H1 (cell line): ENCODE results near the gene GPR37. TPM values are rescaled to one million over a fixed set of nuclear protein-coding genes. Genes with fewer than 3 reads are reported as not detected.

Experiments used
- CHD2 ChIP-seq: IDR thresholded peaks from 2 replicates; pipeline ENCODE4 v1.6.1; 2012; ENCODE audit warnings: low read length, improper control_type of control experiment
- CTCF ChIP-seq, 3 experiments: IDR thresholded peaks; 1 replicate in 2 of 3; 2 replicates in 1 of 3; pipeline versions ENCODE4 v1.5.1 to v1.6.1; 2011; ENCODE audit warnings: low read length in 3 of 3, mild to moderate bottlenecking in 3 of 3, inconsistent platforms in 2 of 3, low read depth in 1 of 3, moderate library complexity in 1 of 3; ENCODE audit not compliant: insufficient read depth in 1 of 3; ENCODE audit errors: control extremely low read depth in 1 of 3
- E2F6 ChIP-seq: IDR thresholded peaks from 2 replicates; pipeline ENCODE4 v1.6.1; 2012; ENCODE audit warnings: inconsistent platforms
- EGR1 ChIP-seq: IDR thresholded peaks from 2 replicates; pipeline ENCODE4 v1.6.1; 2011; ENCODE audit warnings: low read depth, low read length, borderline replicate concordance
- GABPA ChIP-seq: IDR thresholded peaks from 2 replicates; pipeline ENCODE4 v1.6.1; 2011; ENCODE audit warnings: mild to moderate bottlenecking, low read length, moderate library complexity, borderline replicate concordance; ENCODE audit not compliant: insufficient read depth
- KDM1A ChIP-seq: fragments of 200-600, 300-600 bp; sonication (generic); IDR thresholded peaks from 2 replicates; pipeline ENCODE4 v1.7.1; 2016; ENCODE audit warnings: mild to moderate bottlenecking, low read length, borderline replicate concordance
- NANOG ChIP-seq: IDR thresholded peaks from 2 replicates; pipeline ENCODE4 v1.6.1; 2011; ENCODE audit warnings: low read length, low read depth, mild to moderate bottlenecking, inconsistent platforms; ENCODE audit not compliant: insufficient read depth, poor library complexity, severe bottlenecking
- SP4 ChIP-seq: IDR thresholded peaks from 2 replicates; pipeline ENCODE4 v1.6.1; 2012; ENCODE audit warnings: low read length, inconsistent platforms
- polyA plus RNA-seq, 7 experiments: library from polyadenylated mRNA; depleted of rRNA in 3 of 7; stranded (reverse) in 5 of 7; unstranded in 2 of 7; fragments of >200 nt in 5 of 7; fragments of 200-250 nt in 2 of 7; gene quantifications; 1 replicate in 5 of 7; 2 replicates in 1 of 7; 4 replicates in 1 of 7; pipeline versions ENCODE4 v1.2.1 to v1.2.3, GENCODE V29; 2011 to 2013; ENCODE audit warnings: missing spikeins in 2 of 7, mixed read lengths in 2 of 7
- total RNA-seq: library from RNA; stranded (reverse); fragmentation: NEBNext Ultra II Directional; extraction: Animal tissue kit (Norgen Biotek cat#: 25700); gene quantifications from 2 replicates; pipeline ENCODE4 v1.2.1, GENCODE V29; 2021

Gene GPR37
- total and polyA plus RNA-seq, 2 of the 8 experiments (the other 6 are each of a cell fraction or from before 2014, with no cell fraction given) = 1.5 to 17.4 TPM

- TF ChIP-seq CHD2 (no peak), CTCF (IDR thresholded peaks at IDR 0.05; ENCODE audit: control extremely low read depth in 1 of 3, insufficient read depth in 1 of 3, low read depth in 1 of 3, low read length in 3 of 3) (no peak), GABPA (no peak), SP4 (no peak), E2F6 (no peak), NANOG (no peak), KDM1A (no peak), EGR1 (no peak)
Observed at GRCh38 chr7:124702385-124702784, 63.2 kb downstream of the GPR37 start (continued).
